WI38 (cell line): ENCODE results near the gene ATG7.
"Not testable (repeated sequence)": the region's sequence is repeated elsewhere in the genome, so short reads cannot be mapped to it uniquely, and the experiment has no call there.

Experiments used
- H3K4me3 ChIP-seq: 2 replicates; pipeline ENCODE4 v1.5.1; 2011; ENCODE audit warnings: low read depth, mild to moderate bottlenecking, control low read depth, low read length
- CTCF ChIP-seq: IDR thresholded peaks from 2 replicates; pipeline ENCODE4 v1.5.1; 2012; ENCODE audit warnings: low read depth, mild to moderate bottlenecking, control low read depth, low read length

Gene ATG7

GRCh38 chr3:11570789-11571495, 298.7 kb downstream of the ATG7 start:
- TF ChIP-seq CTCF: no peak
- no peak overlapping the region for H3K4me3 ChIP-seq

GRCh38 chr3:11572660-11573059, 300.5 kb downstream of the ATG7 start:
- H3K4me3 ChIP-seq: not testable (repeated sequence)

GRCh38 chr3:11574981-11575669, 302.9 kb downstream of the ATG7 start:
- TF ChIP-seq CTCF: no peak
- H3K4me3 ChIP-seq: no peak overlapping the region

DNA sequence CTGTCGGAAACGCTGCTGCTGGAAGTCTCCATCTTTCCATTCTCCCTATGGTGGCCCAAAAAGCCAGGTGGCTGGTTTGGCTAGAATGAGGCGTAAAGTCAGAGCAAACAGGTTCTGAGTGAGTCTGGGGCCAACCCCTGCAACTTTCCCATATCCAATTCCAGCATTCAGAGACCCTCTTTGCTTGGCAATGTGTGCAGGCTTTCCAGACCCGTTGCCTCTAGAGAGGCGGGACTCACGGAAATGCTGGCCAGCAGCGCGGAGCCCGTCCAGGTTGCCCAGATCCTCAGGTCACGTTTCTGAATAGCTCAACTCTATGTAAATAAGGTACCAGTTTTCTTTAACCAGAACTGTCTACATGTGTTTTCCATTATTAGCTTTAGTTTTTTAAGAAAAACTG, 303.5 kb downstream of the ATG7 start:
- TF ChIP-seq CTCF: no peak
- no peak overlapping the region for H3K4me3 ChIP-seq

DNA sequence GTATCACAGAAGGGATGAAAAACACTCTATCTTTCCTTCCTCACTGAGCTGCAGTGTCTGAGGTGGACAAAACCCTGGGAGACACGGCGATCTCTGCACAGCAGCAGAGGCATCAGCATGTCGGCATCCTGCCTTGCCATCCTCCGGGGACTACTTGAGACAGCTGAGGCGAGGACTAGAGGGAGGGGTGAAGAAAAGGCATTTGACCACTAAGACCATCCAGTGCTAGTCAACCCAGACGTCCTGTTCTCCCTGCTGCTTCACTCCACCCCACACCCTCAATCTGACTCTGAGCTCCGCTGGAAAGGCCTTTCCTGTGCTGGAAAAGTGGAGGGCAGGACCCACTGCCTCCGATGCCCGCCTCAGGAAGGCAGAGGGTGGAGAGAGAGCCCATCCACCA, 304.3 kb downstream of the ATG7 start:
- no peak overlapping the region for H3K4me3 ChIP-seq
- no peak for TF ChIP-seq CTCF

DNA sequence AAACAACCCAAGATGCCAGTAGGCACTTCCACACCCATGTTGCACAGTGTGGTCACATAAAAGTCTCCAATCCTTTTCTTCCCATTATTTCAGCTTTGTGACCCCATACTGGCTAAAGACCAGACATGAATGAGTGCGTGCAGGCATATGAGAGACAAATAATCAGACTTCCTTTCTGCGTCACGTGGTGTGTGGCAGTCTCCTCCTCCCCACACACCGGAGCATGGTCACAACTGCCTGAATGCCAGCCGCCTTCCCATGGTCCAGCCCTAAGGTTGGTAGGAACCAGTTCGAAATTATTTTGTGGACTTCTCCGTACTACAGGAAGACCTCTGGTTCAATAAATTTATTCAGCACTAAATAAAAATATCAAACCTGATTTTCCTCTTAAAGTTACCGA, 306.0 kb downstream of the ATG7 start:
- H3K4me3 ChIP-seq: no peak overlapping the region
- no peak for TF ChIP-seq CTCF

- no peak overlapping the region for H3K4me3 ChIP-seq
- TF ChIP-seq CTCF: no peak
Observed at GRCh38 chr3:11580645-11581044, 308.4 kb downstream of the ATG7 start.
